GM18520 (cell line): Measurements from ENCODE around the gene YTHDF1.
"Not testable (repeated sequence)": the region's sequence is repeated elsewhere in the genome, so short reads cannot be mapped to it uniquely, and the experiment has no call there.

Source experiments
- ATAC-seq: cut with Tn5 transposase; IDR thresholded peaks from one replicate; pipeline ENCODE4 v1.9.1; 2021; ENCODE audit not compliant: unreplicated experiment

YTHDF1 gene

DNA sequence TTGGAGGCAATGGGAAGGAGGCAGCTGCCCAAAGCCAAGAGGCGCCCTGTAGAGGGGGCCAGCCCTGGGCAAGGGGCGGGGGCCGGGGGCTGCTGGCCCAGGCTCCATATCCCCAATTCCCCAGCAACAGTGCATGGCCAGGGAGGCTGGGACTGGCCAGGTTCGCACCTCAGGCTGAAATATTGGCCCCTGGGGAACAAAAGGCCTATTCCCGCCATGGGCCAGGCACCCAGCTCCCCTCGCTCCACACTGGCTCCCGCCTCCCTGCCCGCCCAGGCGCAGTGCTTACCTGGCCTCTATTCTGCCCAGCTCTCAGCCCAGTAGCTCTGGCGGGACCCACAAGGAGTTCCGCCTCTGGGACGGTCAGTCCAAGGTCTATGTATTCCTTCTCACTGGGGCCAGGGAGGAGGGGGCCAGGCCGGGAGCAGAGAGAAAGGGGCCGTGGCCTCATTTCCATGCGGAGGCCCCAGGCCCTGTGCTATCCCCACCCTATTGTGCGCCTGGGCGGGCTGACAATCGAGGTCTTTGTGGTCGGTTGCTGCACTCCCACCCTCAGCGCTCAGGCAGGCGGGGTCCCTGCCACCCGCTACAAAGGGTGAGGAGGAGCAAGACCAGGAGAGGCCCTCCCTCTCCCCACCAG, 42.3 kb downstream of the YTHDF1 start:
- no peak for ATAC-seq

DNA sequence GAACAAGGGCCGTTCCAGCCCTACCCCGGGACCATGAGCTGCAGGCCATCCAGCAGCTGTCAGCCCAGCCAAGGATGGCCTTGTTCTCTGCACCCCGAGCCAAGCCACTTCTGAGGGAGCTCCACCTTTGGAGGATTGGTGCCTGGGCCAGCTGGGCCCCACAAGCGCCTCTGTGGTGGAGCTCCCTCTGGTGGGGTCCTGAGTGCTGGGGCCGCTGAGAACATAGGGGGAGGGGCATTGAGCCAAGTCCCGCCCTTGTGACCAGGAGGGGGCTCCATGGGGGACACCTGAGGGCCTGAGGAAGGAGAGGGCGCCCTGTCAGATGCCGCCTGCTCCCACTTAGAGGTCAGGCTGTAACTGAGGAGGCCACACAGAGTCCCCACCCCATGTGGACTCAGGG, 43.2 kb downstream of the YTHDF1 start:
- no peak for ATAC-seq

DNA sequence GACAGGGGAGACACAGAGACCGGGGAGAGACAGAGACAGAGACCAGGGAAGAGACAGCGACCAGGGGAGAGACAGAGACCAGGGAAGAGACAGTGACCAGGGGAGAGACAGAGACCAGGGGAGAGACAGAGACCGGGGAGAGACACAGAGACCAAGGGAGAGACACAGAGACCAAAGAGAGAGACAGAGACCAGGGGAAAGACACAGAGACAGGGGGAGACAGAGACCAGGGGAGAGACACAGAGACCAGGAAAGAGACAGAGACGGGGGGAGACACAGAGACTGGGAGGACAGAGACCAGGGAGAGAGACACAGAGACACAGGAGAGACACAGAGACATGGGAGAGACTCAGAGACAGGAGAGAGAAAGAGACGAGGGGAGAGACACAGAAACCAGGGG, 43.9 kb downstream of the YTHDF1 start:
- no peak for ATAC-seq

DNA sequence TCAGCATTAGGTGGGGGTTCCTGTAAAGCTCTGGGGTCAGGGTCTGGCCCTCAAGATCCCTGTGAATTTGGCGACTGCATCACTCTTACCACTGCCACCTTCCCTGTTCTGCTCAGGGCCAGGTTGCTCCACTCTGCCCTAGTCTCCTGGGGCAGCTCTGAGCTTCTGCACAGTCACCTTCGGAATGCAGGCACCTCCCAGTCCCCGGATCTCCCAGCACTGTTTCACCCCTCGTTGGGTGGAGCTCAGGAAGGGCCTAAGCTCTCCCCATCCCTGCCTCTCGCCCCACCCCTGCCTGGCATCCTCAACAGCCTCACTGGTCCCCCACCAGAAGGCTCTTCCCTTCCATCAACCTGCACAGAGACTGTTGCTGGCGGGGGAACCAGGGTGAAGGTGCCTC, 46.2 kb downstream of the YTHDF1 start:
- no peak for ATAC-seq

DNA sequence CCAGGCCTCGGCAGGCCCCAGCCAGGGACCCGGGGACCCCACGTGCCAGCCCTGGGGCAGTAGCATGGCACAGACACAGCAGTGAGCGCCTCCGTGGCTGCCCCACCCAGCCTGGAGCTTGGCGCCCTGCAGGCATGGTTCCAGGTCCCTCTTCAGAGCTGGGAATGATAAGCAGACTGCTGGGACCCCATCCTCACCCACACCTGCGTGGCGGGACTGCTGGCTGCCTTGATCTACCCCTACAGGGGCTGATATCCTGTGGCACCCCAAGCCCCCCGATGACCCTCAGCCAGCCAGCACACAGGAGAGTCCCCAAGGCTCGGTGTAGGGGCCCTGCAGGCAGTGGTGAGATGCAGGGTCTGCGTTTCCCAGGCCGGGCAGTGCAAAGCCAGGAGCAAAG, 47.1 kb downstream of the YTHDF1 start:
- ATAC-seq, result no peak

DNA sequence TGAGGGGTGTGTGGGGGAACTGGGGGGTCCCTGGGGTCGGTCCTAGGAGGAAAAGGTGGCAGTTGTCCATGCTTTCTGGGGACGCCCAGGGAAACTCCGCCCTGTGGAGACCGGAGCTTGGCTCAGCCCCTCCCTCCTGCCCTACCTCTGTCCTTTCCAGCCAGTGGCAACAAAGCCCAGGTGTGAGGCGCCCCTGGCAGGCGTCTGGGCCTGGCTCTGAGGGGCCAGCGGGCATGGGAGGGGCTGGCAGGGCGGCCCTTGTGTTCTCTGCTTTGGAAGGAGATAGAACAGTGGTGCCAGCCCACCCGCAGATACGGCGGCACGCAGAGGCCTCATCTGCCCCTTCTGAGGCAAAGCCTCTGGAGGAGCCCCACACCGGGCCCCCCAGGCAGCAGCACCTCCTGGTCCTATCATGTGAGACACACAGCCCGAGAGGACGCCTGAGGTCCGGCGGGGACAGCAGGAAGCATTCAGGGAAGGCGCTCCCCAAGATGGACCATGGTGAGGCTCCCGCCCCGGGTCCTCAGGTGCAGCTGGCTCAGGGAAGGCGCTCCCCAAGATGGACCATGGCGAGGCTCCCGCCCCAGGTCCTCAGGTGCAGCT, 47.9 kb downstream of the YTHDF1 start:
- no peak for ATAC-seq

DNA sequence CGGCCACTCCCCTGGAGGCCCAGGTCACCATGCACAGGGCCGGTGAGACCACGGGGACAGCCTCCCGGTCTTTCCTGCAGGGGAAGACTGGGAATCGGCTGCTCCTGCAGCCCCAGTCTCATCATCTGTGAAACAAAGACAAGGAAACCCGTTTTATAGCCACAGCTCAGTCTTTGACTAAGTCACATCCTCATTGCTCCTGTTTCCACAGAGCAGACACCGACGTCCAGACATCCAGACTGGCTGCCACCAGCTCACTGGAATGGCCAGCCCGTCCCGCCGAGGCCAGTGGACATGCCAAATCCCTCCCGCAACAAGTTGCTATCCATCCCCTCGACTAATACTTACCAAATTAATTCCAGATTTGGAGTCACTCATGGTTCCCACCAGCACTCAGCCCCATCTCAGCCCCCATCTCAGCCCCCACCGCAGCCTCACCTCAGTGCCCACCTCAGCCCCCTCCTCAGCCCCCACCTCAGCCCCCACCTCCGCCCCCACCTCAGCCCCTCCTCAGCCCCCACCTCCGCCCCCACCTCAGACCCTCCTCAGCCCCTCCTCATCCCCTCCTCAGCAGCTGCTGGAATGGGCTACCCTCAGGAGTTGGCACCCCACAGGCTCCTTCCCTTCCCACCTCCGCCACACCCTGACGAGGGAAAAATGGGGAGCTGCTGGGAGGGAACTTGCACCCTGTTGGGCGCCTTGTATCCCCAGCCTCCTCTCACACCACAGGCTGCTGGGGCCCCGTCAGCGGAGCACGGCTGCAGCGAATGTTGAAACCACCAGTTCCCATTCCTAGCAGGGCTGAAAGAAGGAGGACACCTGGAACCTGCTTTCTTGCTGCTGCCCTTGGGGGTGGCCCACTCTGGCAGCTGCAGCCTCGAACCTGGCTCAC, 48.7 kb downstream of the YTHDF1 start:
- no peak for ATAC-seq

DNA sequence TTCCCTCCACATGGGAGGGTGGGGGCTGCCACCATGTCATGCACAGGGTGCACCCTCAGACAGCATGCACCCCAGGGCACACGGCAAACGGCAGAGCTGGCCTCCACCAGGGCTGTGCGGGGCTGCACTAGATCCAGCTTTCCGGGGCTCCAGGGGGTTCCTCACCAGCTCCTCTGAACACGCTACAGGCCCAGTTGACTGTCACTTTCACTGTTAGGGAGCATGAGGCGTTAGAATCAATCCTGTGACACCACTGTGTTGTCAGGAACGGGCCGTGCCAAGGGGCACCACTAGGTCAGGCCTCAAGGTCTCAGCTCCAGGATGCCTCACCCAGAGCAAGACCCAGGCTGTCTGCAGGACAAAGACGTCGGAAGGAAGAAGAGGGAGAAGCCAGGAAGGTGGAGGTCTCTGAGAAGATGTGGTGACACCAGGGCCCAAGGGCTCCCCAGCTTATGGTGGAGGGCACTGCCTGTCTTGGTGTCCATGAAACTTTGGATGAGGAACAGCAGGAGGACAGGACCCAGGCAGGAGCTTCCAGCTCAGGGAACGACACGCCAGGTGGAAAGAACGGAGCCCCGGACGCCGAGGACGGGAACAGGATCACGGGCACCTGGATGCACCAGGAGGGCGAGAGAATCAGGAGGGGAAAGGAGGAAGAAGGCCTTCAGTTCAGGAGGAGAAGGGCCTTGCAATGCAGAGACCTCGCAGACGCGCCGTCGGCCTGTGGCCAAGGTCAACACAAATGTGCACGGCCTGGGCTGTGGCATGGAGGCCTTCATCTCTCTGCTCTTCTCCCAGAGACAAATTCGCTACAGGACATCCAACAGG, 49.5 kb downstream of the YTHDF1 start:
- no peak for ATAC-seq

DNA sequence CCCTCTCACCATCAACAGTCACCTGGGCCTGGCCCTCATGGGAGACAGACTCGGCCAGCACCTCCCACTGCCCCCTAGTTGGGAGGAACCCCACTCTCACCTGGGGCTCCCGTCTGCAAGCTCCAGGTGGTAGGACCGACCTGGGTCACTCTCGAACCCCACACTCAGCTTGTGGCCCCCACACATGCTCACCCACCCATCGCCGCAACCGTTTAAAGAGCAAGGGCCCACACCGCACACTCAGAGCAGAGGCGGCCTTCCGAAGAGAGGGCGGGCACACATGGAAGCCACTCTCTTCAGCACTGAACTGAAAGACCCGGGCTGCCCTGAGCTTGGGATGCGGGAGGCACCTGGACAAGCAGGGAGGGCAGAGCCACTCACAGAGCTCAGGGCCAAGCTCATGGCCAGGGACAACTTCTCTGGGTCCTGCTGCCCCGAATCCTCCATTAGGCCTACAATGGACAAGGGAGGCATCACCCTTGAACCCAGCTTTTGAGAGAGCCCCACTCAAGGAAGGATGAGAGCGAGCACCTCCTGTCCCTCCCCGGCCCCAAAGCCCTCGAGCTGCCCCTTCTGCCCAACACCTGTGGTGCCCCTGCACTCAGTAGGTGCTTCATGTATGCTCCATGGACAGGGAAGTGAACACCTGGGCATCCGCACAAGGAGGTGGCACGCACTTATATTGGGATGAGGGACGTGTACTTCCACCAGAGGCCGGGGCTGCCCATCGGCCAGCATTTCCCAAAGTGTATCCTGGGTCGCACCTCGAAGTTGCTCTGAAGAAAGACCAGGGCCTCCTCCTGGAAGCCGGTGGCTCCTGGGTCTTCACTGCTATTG, 50.4 kb downstream of the YTHDF1 start:
- ATAC-seq, result no peak

DNA sequence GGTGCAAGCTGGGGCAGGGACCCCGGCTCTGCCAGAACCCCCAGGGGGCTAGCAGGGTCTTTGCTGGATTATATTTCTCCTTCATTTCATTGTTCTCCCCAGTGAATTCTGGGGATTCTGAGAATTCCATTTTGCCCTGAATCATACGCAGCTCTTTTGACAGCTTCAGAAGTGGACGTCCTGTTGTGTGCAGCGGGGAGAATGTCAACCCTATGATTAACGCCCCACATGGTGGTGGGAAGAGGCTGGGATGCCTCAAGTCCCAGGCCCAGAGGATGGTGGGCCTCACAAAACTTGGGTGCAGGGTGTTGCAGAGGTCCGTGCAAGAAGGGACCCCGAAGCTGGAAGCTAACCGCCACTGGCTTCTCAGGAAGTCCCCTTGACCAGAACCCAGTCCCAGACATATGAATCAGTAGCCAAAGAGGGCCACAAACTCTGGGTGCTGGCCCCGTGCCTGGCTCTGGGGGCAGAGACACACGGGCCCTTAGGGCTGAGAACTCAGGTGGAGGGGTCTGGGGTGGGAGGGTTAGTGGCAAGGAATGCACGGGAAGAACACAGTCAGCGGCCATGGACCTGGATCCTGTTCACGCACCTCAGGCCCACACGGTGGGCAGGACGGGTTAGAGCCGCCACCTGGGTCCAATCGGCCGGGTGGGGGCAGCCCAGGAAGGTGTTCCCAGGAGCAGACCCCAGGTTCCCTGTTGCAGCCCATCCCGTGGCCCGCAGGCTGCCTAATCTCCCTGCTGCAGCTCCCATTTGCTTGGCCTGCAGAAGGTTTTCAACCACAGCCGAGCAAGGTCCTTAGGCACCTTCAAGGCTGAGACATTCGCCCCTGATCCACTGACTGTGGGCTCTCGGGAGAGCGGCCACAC, 51.2 kb downstream of the YTHDF1 start:
- no peak for ATAC-seq

DNA sequence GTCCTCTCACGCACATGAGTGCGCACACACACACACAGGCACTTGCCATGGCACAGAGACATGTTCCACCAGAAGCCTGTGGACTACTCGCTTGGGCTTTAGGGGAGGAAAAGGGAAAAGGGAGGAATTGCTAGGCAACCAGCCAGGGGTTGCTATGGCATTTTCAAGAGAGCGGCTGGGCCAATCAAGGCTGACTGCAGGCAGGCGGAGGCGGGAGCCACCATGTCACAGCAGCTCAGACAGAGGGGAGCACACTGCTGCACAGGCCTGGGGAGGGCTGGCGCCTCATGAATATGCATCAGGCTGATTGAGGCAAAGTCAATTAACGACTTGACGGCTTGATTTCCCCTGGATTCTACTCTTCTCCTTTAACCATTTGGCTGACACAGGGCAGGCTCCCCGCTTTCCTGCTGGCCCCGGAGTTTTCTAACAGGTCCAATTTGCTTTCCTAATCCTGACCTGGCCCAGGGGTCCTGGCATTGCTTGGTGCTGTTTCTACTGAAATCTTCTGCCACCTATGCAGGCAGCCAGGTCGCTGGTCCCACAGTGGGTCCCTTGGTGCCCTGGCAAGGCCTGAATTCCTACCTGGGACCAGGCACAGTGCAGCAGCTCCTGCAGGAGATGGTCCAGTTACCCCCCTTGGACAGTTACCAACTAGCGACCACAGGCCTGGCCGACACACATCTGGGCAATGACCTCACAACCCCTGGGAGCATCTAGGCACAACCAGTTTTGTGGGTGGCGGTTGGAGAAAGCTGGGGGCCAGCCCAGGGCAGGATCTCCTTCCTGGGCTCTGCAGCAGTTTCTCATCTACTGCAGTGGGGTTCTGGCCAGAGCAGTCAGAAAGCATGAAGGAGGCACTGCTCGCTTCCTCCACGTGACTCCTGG, 52.1 kb downstream of the YTHDF1 start:
- ATAC-seq, result no peak

DNA sequence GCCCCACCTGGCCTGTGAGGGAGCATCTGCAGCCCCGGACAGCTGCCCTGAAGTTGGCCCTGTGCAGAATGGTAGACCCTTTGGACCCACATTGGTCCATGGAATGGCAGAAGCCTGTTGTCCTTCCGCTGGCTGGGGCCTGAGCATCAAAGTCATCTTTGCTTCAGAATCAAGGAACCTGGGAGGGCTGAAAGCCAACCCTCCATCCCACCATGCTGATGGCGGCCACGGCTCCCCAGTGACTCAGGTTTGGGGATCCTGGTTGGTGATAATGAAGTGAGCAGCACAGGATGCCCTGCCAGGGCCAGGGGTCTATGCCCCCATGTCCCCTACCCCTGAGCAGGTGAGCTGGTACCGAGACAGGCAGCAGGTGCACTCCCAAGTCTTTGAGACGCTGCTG, 52.8 kb downstream of the YTHDF1 start:
- no peak for ATAC-seq

DNA sequence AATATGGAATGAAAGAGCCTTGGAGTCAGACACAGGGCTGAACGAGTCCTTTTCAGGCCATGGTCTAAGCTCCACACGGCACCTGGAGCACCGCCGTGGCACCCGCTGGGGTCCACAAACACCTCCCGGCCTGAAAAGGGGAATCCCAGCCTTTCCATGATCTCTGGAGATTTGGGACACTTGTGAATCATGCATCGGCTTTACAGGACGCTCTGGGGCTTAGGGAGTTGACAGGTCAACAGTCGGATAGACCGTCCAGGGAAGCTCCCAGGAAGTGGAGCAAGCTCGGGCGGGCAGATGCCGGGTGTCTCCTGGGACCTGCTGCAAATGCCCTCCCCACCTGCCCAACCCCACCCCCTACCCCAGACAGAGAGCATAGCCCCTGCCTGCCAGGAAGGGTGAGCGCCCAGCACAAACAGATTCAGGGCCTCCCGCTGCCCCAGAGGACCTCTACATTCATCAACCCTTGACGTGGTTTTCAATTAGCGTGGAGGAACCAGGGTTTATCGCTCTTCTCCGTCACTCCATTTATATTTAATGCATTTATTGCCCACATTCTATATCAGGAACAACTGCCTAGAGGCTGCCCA, 53.6 kb downstream of the YTHDF1 start:
- no peak for ATAC-seq

DNA sequence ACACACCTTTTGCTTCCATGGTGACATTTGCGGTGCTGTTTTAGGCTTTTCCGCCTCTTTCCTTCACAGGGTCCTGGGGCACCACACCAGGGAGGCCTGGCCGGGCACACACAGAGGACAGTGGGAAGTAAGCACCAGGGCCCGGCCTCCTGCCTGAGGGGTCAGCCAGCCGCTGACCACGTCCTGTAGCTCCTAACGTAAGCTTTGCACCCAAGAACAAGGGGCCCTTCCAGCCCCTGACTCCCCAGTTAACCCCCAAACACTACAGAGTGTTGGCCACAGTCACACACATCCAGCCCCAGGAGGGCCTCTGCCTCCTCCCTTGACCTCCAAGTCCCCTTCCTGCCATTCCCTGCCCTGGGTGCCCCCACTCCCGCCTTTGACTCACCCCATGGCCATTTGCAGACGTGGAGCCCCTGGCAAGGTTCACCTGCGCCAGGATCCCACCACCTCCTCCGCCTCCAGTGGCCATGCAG, 54.7 kb downstream of the YTHDF1 start:
- no peak for ATAC-seq

DNA sequence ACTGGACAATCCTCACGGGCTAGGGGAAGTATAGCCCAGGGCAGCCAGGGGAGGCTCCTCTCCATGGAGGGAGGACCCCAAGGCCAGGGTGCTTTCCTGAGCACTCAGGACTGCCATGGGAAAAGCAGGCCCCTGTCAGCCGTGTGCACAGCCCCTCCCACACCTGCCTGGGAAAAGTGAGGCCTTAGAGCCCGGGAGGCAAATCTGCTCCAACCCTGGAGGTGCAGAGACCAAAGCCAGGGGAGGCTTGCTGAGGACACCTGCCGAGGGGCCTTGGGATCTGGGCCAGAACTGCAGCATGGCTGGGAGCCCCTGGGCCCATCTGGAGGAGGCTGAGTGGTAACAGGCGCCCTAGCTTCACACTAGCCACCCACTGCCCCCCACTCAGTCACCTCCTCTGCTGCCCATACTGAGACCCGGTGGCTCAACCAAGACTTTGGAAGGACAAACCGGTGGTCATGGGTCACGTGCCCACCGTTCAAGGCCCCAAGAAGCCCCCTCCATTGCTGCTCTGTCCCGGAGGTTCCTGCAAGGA, 55.2 kb downstream of the YTHDF1 start:
- ATAC-seq, result no peak

DNA sequence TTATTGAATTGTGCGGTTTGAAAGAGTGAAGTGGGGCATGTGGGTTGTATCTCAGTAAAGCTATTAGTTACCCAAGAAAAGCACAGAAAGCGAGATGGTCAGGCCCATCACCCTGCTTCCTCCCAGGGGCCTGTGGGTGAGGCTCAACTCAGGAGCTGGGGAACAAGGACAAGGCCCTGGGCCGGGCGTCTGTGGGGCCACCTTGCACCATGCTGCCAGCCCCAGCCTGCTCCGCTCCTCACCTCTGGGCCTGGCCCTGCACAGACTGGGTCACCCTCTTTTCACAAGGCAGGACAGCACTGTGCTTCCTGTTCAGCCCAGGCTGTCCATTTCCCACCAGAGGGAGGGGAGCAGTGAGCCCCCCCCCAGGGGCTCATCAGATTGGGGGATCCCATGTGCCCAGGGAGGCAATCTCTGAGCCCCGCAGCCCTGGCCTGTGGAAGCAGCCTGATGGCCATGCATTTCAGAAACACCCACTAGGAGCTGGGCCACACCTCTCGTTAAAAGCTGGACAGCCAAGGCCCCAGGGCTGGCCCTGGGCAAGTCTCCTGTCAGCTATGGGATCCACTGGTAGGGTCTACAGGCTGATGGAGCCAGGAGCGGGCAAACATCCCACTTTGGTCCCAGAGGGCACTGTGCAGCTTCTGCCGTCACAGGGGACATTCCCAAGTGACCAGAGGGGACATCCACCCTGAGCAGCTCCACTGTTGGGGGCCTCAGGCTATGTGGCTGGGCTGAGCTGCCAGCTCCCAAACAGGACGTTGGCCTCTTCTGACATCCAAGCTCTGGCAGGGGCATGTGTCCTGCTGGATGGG, 55.9 kb downstream of the YTHDF1 start:
- no peak for ATAC-seq

DNA sequence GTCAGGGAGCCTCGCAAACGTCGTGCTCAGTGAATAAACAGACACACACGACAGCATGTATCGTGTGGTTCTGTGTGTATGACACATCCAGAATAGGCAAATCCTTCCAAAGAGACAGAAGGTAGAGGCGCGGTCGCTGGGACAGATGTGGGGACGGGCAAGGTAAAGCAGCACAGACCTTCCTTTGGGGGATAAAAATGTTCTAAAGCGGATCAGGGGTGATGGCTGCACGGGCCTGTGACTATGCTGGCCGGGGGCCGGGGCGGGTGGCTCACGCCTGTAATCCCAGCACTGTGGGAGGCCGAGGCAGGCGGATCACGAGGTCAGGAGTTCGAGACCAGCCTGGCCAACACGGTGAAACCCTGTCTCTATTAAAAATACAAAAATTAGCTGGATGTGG, 56.7 kb downstream of the YTHDF1 start:
- ATAC-seq, result not testable (repeated sequence)
